ENCODE data around the gene AKR1E2. TPM values are rescaled to one million over a fixed set of nuclear protein-coding genes. Genes with fewer than 3 reads are reported as not detected.

Gene AKR1E2
- total RNA-seq, 2 donors from 2014 or later = 1.8 to 16.2 TPM

- no peak overlapping the region for H3K4me3 ChIP-seq
- 75% methylated on average over 3 of the region's 3 CpGs for WGBS
- H3K4me1 ChIP-seq (replicated peaks) = no peaks in the 10 kb centered on the region
- no peaks in the 10 kb centered on the region for H3K27me3 ChIP-seq (replicated peaks; ENCODE audit: insufficient read depth)
- no peaks in the 10 kb centered on the region for H3K36me3 ChIP-seq
- TF ChIP-seq POLR2AphosphoS5 (IDR thresholded peaks at IDR 0.05) = no peak
- no peak for TF ChIP-seq CTCF (IDR thresholded peaks at IDR 0.05)
- TF ChIP-seq POLR2A (IDR thresholded peaks at IDR 0.05) = no peak
- no peak for DNase-seq (ENCODE audit: low spot score)
- H3K9me3 ChIP-seq = no peaks in the 10 kb centered on the region
- no peak overlapping the region for H3K27ac ChIP-seq
- intact Hi-C loops (cut with DNase I) = no loop called here
Observed at GRCh38 chr10:4781955-4782354, 44.1 kb upstream of the AKR1E2 start.

- H3K9me3 ChIP-seq = no peaks in the 10 kb centered on the region
- TF ChIP-seq POLR2AphosphoS5 (IDR thresholded peaks at IDR 0.05) = no peak
- no peak for TF ChIP-seq POLR2A (IDR thresholded peaks at IDR 0.05)
- TF ChIP-seq CTCF (IDR thresholded peaks at IDR 0.05) = no peak
Observed at GRCh38 chr10:4784667-4785333, 41.2 kb upstream of the AKR1E2 start.

GRCh38 chr10:4786043-4786839 lies 39.8 kb upstream of the AKR1E2 start:
- no peaks in the 10 kb centered on the region for H3K9me3 ChIP-seq

More at GRCh38 chr10:4784667-4785333, 41.2 kb upstream of the AKR1E2 start:
- Histone ChIP-seq H3K27me3 (replicated peaks; ENCODE audit: insufficient read depth) (no peaks in the 10 kb centered on the region), H3K4me1 (replicated peaks) (no peaks in the 10 kb centered on the region), H3K4me3 (no peak overlapping the region), H3K36me3 (no peaks in the 10 kb centered on the region), H3K27ac (no peak overlapping the region)
- WGBS = 69% methylated on average over 8 of the region's 8 CpGs
- intact Hi-C loops (cut with DNase I) = no loop called here
- no peak for DNase-seq (ENCODE audit: low spot score)

GRCh38 chr10:4790045-4790444 lies 36.0 kb upstream of the AKR1E2 start:
- H3K9me3 ChIP-seq = no peaks in the 10 kb centered on the region
- no peaks in the 10 kb centered on the region for H3K4me1 ChIP-seq (replicated peaks)
- H3K4me3 ChIP-seq = no peak overlapping the region
- no peaks in the 10 kb centered on the region for H3K36me3 ChIP-seq
- H3K27me3 ChIP-seq (replicated peaks; ENCODE audit: insufficient read depth) = no peaks in the 10 kb centered on the region
- no peak for DNase-seq (ENCODE audit: low spot score)
- TF ChIP-seq CTCF (IDR thresholded peaks at IDR 0.05) (no peak), POLR2A (IDR thresholded peaks at IDR 0.05) (no peak), POLR2AphosphoS5 (IDR thresholded peaks at IDR 0.05) (no peak)
- WGBS = 90% methylated on average over 3 of the region's 3 CpGs
- intact Hi-C loops (cut with DNase I) = no loop called here
- no peak overlapping the region for H3K27ac ChIP-seq

More at GRCh38 chr10:4786043-4786839, 39.8 kb upstream of the AKR1E2 start:
- Histone ChIP-seq H3K36me3 (no peaks in the 10 kb centered on the region), H3K27me3 (replicated peaks; ENCODE audit: insufficient read depth) (no peaks in the 10 kb centered on the region), H3K4me1 (replicated peaks) (no peaks in the 10 kb centered on the region), H3K4me3 (no peak overlapping the region), H3K27ac (no peak overlapping the region)
- intact Hi-C loops (cut with DNase I) = no loop called here
- TF ChIP-seq POLR2A (IDR thresholded peaks at IDR 0.05) (no peak), CTCF (IDR thresholded peaks at IDR 0.05) (no peak), POLR2AphosphoS5 (IDR thresholded peaks at IDR 0.05) (no peak)
- WGBS = 79% methylated on average over 12 of the region's 12 CpGs
- no peak for DNase-seq (ENCODE audit: low spot score)
